Hematopoietic multipotent progenitor cell treated with erythropoietin and hydrocortisone succinate and interleukin-3 and kit ligand, for 17 days (in vitro differentiated cells): ENCODE data around the gene SNX9.

Experiments
- DNase-seq: peaks from one replicate; pipeline ENCODE4 v3.0.0-alpha.2; 2015; ENCODE audit warnings: low spot score

Gene SNX9

GRCh38 chr6:157981132-157981394 lies 158.0 kb downstream of the SNX9 start:
- DNase-seq, result no peak

GRCh38 chr6:157981395-157982101 lies 158.5 kb downstream of the SNX9 start, which contains the start of gene SYNJ2:
Gene SYNJ2, plus strand, starts transcription at chr6:157981863. Its CDS starts 99 bp downstream, at chr6:157981962.
- peak; percentile 42 for DNase-seq

GRCh38 chr6:157982102-157982562 lies 159.1 kb downstream of the SNX9 start:
- no peak for DNase-seq

GRCh38 chr6:157982563-157983405 lies 159.7 kb downstream of the SNX9 start:
- DNase-seq, result no peak

GRCh38 chr6:157983406-157984119 lies 160.5 kb downstream of the SNX9 start:
- no peak for DNase-seq

- no peak for DNase-seq
These were observed 161.1 kb downstream of the SNX9 start for GRCh38 chr6:157984128-157984527.

- no peak for DNase-seq
These were observed 161.7 kb downstream of the SNX9 start for GRCh38 chr6:157984686-157985225.

- no peak for DNase-seq
These were observed 162.5 kb downstream of the SNX9 start for GRCh38 chr6:157985378-157986155.

- DNase-seq, result no peak
These were observed 165.0 kb downstream of the SNX9 start for GRCh38 chr6:157987788-157988699.

- DNase-seq, result no peak
These were observed 165.6 kb downstream of the SNX9 start for GRCh38 chr6:157988700-157989063.

- no peak for DNase-seq
These were observed 166.7 kb downstream of the SNX9 start for GRCh38 chr6:157989541-157990289.

GRCh38 chr6:157990321-157991066 lies 167.4 kb downstream of the SNX9 start:
- DNase-seq, result no peak

- no peak for DNase-seq
These were observed 168.0 kb downstream of the SNX9 start for GRCh38 chr6:157991067-157991432.

GRCh38 chr6:157993076-157993475 lies 170.0 kb downstream of the SNX9 start:
- DNase-seq, result no peak

GRCh38 chr6:157994125-157994795 lies 171.2 kb downstream of the SNX9 start:
- DNase-seq, result no peak
